ENCODE data around the gene BTF3L4.

The BTF3L4 gene

GRCh38 chr1:52096216-52096615 lies 40.1 kb downstream of the BTF3L4 start:
- Histone ChIP-seq H3K4me2 (ENCODE audit: insufficient read depth, low read length) (no peak overlapping the region), H3K36me3 (ENCODE audit: insufficient read depth, low read length) (peaks cover 5% of the 10 kb centered on the region; the same call in 1 of the 2 replicates), H3K4me3 (ENCODE audit: low read depth in 1 of 2, low read length in 2 of 2) (no peak overlapping the region), H3K9ac (ENCODE audit: low read depth, low read length) (no peak overlapping the region), H3K9me3 (ENCODE audit: insufficient read depth, low read length, severe bottlenecking) (no peaks in the 10 kb centered on the region), H3K27me3 (ENCODE audit: insufficient read depth, low read length, poor library complexity) (no peaks in the 10 kb centered on the region), H4K20me1 (ENCODE audit: insufficient read depth, low read length) (no peaks in the 10 kb centered on the region), H3K79me2 (ENCODE audit: insufficient read depth, low read length) (no peaks in the 10 kb centered on the region), H3K27ac (ENCODE audit: low read length) (no peak overlapping the region), H3K4me1 (ENCODE audit: insufficient read depth, low read length) (no peaks in the 10 kb centered on the region), H2AFZ (ENCODE audit: low read depth, low read length) (no peak overlapping the region)
- DNase-seq (no peak), ATAC-seq (ENCODE audit: insufficient read depth, low read depth) (no peak)
- TF ChIP-seq CTCF (IDR thresholded peaks at IDR 0.05; ENCODE audit: borderline replicate concordance, extremely low read depth, low read length, poor library complexity, severe bottlenecking), result no peak
- no peak for TF ChIP-seq EZH2 (IDR thresholded peaks at IDR 0.05; ENCODE audit: borderline replicate concordance, low read depth, low read length, severe bottlenecking)

GRCh38 chr1:52098139-52098871 lies 42.2 kb downstream of the BTF3L4 start:
- TF ChIP-seq EZH2 (IDR thresholded peaks at IDR 0.05; ENCODE audit: borderline replicate concordance, low read depth, low read length, severe bottlenecking), result no peak
- no peak for TF ChIP-seq CTCF (IDR thresholded peaks at IDR 0.05; ENCODE audit: borderline replicate concordance, extremely low read depth, low read length, poor library complexity, severe bottlenecking)
- no peak overlapping the region for H3K27ac ChIP-seq (ENCODE audit: low read length)
- no peak overlapping the region for H3K4me2 ChIP-seq (ENCODE audit: insufficient read depth, low read length)
- no peaks in the 10 kb centered on the region for H3K36me3 ChIP-seq (ENCODE audit: insufficient read depth, low read length)
- ATAC-seq (ENCODE audit: insufficient read depth, low read depth) (no peak), DNase-seq (no peak)
- no peak overlapping the region for H3K9ac ChIP-seq (ENCODE audit: low read depth, low read length)
- H3K4me3 ChIP-seq (ENCODE audit: low read depth in 1 of 2, low read length in 2 of 2), result no peak overlapping the region
- no peak overlapping the region for H2AFZ ChIP-seq (ENCODE audit: low read depth, low read length)
- H3K4me1 ChIP-seq (ENCODE audit: insufficient read depth, low read length), result no peaks in the 10 kb centered on the region
- no peaks in the 10 kb centered on the region for H4K20me1 ChIP-seq (ENCODE audit: insufficient read depth, low read length)
- H3K79me2 ChIP-seq (ENCODE audit: insufficient read depth, low read length), result no peaks in the 10 kb centered on the region
- H3K27me3 ChIP-seq (ENCODE audit: insufficient read depth, low read length, poor library complexity), result no peaks in the 10 kb centered on the region
- H3K9me3 ChIP-seq (ENCODE audit: insufficient read depth, low read length, severe bottlenecking), result no peaks in the 10 kb centered on the region

GRCh38 chr1:52102336-52103013 lies 46.4 kb downstream of the BTF3L4 start:
- H3K27ac ChIP-seq (ENCODE audit: low read length), result no peak overlapping the region
- no peak overlapping the region for H3K4me3 ChIP-seq (ENCODE audit: low read depth in 1 of 2, low read length in 2 of 2)
- no peaks in the 10 kb centered on the region for H3K27me3 ChIP-seq (ENCODE audit: insufficient read depth, low read length, poor library complexity)
- no peak for TF ChIP-seq CTCF (IDR thresholded peaks at IDR 0.05; ENCODE audit: borderline replicate concordance, extremely low read depth, low read length, poor library complexity, severe bottlenecking)
- no peak for TF ChIP-seq EZH2 (IDR thresholded peaks at IDR 0.05; ENCODE audit: borderline replicate concordance, low read depth, low read length, severe bottlenecking)
- H3K9me3 ChIP-seq (ENCODE audit: insufficient read depth, low read length, severe bottlenecking), result no peaks in the 10 kb centered on the region
- 0 out of 2 replicates have a peak overlapping the region, but pooled peaks have one; percentile 30 for H2AFZ ChIP-seq (ENCODE audit: low read depth, low read length)
- no peaks in the 10 kb centered on the region for H3K79me2 ChIP-seq (ENCODE audit: insufficient read depth, low read length)
- no peak overlapping the region for H3K4me2 ChIP-seq (ENCODE audit: insufficient read depth, low read length)
- DNase-seq, result no peak
- H3K9ac ChIP-seq (ENCODE audit: low read depth, low read length), result no peak overlapping the region
- no peaks in the 10 kb centered on the region for H4K20me1 ChIP-seq (ENCODE audit: insufficient read depth, low read length)
- no peaks in the 10 kb centered on the region for H3K4me1 ChIP-seq (ENCODE audit: insufficient read depth, low read length)
- 0 out of 3 replicates have a peak, but pooled peaks have one; percentile 29 for ATAC-seq (ENCODE audit: insufficient read depth, low read depth)
- H3K36me3 ChIP-seq (ENCODE audit: insufficient read depth, low read length), result no peaks in the 10 kb centered on the region

All from DND-41 (cell line).